Epithelial cell of esophagus (primary cell): ENCODE measurements around the gene NES.

Source experiments
- DNase-seq: peaks from one replicate; pipeline ENCODE4 v3.0.0; 2010; ENCODE audit warnings: low read depth
- H3K4me3 ChIP-seq: 2 replicates; pipeline ENCODE4 v1.5.1; 2011; ENCODE audit warnings: mild to moderate bottlenecking, low read length, control low read depth
- TF ChIP-seq, protein P1 (sequence below): IDR thresholded peaks from 2 replicates; pipeline ENCODE4 v1.5.1; 2011; ENCODE audit warnings: low read depth, mild to moderate bottlenecking, low read length, control low read depth, inconsistent platforms; ENCODE audit not compliant: insufficient read depth; ENCODE audit errors: missing control alignments

The NES gene

DNA sequence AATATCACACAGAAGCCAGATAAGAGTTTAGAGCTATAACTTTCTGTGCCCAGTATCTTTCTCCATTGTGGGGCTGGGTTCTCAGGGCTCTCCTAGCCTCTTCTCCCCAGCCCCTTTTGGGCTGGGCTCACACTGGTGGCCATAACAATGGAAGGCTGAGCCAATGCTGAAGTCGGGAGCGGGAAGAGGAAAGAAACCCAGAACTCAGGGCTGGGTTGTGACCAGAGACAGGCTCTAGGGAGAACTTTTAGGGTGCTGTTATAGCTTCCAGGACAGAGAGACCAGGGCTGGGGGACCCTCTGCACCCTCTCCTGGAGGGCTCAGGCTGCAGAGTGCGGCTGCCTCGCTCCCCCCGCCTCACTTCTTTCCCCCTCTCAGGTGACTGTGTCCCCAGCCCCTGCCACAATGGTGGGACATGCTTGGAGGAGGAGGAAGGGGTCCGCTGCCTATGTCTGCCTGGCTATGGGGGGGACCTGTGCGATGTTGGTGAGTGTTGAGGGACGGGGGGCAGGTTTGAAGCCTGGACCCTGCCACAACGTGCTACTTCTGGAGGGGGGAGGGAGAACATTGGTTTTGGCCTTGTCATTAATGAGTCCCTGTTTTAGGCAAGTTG, 21.2 kb downstream of the NES start:
- no peak overlapping the region for H3K4me3 ChIP-seq
- DNase-seq, result no peak
- TF ChIP-seq, protein P1, sequence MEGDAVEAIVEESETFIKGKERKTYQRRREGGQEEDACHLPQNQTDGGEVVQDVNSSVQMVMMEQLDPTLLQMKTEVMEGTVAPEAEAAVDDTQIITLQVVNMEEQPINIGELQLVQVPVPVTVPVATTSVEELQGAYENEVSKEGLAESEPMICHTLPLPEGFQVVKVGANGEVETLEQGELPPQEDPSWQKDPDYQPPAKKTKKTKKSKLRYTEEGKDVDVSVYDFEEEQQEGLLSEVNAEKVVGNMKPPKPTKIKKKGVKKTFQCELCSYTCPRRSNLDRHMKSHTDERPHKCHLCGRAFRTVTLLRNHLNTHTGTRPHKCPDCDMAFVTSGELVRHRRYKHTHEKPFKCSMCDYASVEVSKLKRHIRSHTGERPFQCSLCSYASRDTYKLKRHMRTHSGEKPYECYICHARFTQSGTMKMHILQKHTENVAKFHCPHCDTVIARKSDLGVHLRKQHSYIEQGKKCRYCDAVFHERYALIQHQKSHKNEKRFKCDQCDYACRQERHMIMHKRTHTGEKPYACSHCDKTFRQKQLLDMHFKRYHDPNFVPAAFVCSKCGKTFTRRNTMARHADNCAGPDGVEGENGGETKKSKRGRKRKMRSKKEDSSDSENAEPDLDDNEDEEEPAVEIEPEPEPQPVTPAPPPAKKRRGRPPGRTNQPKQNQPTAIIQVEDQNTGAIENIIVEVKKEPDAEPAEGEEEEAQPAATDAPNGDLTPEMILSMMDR, result no peak

DNA sequence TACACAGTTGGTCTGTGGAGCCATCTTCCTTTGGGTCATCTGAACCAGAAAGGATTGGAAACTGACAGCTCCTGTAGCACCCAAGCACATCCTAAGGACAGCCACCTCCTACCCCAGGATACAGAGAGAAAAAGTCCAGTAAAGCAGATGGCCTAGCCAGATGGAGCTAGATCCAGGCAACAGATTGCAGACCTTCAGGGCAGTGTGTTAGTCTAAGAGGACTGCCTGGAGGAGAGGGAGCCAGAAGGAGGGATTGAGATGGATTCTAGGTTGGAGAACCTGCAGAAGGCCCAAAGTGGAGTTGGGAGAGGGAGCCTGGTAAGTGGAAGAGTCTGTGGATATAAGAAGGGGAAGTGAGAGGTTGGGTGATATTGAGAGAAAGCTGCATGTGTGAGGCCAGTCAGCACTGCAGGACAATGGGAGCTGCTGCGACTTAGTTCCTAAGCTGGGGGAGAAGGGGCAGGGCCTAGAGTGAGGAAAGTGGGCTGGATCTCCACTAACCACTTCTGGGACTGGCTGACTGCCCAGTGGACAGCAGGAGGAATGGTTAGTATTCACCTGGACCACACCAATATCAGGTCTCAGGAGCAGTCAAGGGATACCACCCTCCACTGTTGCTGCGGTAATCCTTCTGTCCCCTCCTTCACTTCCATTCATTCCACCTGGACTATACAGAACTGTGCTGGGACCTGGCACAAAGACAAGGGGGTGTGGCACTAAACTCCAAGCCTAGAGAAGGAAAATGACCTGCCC, 21.9 kb downstream of the NES start:
- no peak overlapping the region for H3K4me3 ChIP-seq
- TF ChIP-seq, protein P1, result no peak
- no peak for DNase-seq

DNA sequence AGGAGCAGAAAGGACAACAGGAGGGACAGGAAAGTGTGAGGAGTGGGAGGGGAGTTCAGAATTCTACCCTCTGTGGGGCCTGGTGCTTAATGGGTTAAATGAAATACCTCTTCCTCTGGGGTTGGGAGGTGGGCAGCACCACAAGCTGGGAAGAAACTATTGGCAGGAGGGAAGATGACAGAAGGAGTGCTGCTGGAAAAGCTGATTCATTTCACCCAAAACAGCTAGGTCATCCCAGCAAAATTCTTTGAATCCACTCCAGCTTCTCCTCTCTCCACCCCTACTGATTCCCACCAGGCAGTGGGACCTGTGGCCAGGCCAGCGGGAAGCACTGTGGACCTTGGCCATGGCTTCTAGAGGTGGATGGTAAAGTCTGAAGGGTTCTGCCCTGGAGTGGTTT, 22.5 kb downstream of the NES start:
- H3K4me3 ChIP-seq, result no peak overlapping the region
- DNase-seq, result no peak
- TF ChIP-seq, protein P1, result no peak

DNA sequence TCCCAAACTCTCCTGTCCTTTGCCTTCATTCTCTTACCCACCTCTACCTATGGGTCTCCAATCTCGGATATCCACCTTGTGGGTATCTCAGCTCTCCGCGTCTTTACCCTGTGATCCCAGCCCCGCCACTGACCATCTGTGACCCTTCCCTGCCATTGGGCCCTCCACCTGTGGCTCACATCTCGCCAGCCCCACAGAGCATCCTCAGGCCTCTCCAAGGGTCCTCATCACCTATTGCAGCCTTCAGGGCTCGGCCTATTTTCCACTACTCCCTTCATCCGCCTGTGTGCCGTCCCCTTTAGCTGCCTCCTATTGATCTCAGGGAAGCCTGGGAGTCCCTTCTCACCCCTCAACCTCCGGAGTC, 24.2 kb downstream of the NES start:
- DNase-seq, result no peak
- H3K4me3 ChIP-seq, result no peak overlapping the region
- TF ChIP-seq, protein P1, result no peak

DNA sequence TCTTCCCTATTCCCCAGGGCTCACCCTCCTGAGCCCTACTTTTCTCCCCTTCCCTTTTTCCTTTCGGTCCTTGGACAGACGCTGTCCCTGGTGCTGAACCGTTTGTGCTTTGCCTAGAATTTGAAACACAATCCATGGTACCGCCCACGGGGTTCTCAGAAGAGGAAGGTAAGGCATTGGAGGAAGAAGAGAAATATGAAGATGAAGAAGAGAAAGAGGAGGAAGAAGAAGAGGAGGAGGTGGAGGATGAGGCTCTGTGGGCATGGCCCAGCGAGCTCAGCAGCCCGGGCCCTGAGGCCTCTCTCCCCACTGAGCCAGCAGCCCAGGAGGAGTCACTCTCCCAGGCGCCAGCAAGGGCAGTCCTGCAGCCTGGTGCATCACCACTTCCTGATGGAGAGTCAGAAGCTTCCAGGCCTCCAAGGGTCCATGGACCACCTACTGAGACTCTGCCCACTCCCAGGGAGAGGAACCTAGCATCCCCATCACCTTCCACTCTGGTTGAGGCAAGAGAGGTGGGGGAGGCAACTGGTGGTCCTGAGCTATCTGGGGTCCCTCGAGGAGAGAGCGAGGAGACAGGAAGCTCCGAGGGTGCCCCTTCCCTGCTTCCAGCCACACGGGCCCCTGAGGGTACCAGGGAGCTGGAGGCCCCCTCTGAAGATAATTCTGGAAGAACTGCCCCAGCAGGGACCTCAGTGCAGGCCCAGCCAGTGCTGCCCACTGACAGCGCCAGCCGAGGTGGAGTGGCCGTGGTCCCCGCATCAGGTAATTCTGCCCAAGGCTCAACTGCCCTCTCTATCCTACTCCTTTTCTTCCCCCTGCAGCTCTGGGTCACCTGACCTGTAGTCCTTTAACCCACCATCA, 24.8 kb downstream of the NES start:
- no peak overlapping the region for H3K4me3 ChIP-seq
- TF ChIP-seq, protein P1, result no peak
- peak; percentile 54 for DNase-seq

DNA sequence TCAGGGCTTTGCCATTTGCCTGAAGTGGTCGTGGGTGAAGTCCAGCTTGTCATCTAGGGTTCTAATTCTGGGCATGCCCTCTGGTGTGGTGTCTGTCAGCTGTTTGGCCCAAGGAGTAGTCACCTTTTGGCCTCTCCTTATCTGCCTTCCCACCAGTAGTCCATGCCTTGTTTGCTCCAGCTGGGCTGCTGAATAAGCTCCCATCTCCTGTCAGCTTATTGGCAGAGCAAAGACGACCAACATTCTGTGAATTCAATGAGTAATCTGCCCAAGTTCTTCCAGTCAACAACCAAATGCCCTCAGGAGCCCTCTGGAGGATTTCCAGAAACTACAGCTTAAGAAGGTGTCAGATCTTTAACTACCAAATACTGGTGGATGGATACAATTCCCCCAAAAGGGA, 28.3 kb downstream of the NES start:
- peak; percentile 37 for DNase-seq
- TF ChIP-seq, protein P1, result no peak
- no peak overlapping the region for H3K4me3 ChIP-seq
